Left kidney (tissue), 2 donors: ENCODE measurements around the gene CNNM2. TPM values are rescaled to one million over a fixed set of nuclear protein-coding genes. Genes with fewer than 3 reads are reported as not detected.
"Not testable (repeated sequence)": the region's sequence is repeated elsewhere in the genome, so short reads cannot be mapped to it uniquely, and the experiment has no call there.

Experiments
- DNase-seq: peaks from one replicate; pipeline ENCODE4 v3.0.0-alpha.2; 2013
- polyA plus RNA-seq: library from polyadenylated mRNA; unstranded; fragments of 120-200 nt; gene quantifications from one replicate; pipeline ENCODE4 v1.2.1, GENCODE V29; 2013; ENCODE audit not compliant: insufficient read length

The CNNM2 gene
- polyA plus RNA-seq, 1 donor = 10.1 TPM

GRCh38 chr10:103038570-103038969 is 120.5 kb downstream of the CNNM2 start:
- DNase-seq = no peak

- no peak for DNase-seq
Measured at GRCh38 chr10:103040418-103040817, 122.3 kb downstream of the CNNM2 start.

GRCh38 chr10:103041391-103041790 is 123.3 kb downstream of the CNNM2 start:
- no peak for DNase-seq

DNA sequence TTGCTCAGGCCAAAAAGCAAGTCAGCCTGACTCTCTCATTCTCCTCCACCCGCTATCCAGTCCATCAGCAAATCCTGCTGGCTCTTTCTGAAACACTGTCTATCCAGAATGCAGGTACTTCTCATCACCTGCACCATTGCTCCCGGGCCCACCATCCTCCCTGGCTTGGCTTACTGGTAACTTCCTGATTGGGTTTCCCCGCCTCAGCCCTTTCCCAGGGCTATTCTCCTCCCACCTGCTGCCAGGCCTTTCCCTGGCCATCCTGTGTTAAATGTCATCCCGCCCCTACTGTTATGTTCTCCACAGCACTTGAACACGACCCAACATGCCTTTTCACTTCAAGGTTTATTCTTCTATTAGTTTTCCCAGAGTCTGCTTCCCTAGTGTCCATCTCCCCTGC is 124.0 kb downstream of the CNNM2 start:
- no peak for DNase-seq

DNA sequence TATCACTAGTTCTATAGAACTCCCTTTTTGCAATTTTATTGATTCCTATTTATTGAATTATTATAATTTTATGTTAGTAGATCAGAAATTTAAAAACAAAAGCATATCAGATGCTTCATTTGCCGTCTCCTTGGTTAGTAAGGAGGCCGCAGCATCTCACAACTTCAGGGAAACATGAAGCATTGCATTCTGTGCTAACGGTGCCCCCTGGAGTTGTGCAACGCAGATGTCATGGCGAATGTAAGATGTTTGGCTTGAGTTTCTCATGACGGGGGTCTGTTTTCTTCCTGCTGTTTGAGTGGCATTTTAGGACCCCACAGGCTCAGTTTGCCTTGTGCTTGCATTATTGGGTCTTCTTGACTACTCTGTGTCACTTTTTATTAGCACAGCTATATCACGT is 124.8 kb downstream of the CNNM2 start:
- no peak for DNase-seq

DNA sequence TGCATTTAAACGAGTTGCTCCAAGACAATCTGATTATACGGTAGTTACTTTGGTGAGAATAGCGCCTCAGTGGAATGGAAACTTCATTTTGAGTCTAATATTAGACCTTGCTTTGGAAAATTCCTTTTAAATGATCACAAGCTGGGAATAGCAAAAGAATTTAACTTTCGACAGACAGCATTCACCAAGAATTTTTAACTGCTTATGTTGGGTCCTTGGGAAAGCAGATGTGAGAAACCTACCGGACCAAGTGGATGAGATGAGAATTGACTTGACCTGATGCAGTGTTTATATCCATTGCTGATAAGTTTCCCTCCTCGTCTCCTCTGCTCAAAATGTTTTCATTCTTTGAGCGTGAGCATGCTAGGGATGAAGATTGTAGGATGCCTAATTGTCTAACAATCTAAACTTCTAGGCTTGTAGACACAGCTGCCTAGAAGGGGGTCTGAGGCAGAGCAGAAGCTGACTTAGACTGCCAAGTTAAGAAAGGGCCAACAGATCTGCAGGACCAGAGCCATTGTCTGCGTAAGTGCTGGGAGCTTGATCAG is 126.9 kb downstream of the CNNM2 start:
- no peak for DNase-seq

GRCh38 chr10:103045961-103046360 is 127.9 kb downstream of the CNNM2 start:
- no peak for DNase-seq

GRCh38 chr10:103047381-103047780 is 129.3 kb downstream of the CNNM2 start:
- DNase-seq = no peak

DNA sequence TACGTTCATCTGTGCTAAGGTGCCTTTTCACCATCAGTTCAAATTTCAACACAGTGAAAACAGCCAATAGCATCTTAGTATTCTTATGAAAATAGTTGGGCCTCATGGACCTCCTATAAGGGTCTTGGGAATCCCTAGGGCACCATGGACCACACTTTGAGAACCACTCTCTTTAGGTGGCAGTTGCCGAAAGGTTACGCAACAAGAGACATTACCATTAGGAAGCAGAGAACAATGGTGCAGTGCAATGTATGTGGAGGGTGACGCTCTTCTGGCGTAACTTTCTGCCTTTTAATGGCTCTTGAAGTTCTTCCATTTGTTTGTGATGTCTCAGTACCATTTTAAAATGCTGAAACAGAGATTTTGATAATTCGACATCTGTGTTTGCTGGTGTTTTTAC is 131.1 kb downstream of the CNNM2 start:
- no peak for DNase-seq

GRCh38 chr10:103053659-103054581 is 135.8 kb downstream of the CNNM2 start:
- peak; percentile 48 for DNase-seq

DNA sequence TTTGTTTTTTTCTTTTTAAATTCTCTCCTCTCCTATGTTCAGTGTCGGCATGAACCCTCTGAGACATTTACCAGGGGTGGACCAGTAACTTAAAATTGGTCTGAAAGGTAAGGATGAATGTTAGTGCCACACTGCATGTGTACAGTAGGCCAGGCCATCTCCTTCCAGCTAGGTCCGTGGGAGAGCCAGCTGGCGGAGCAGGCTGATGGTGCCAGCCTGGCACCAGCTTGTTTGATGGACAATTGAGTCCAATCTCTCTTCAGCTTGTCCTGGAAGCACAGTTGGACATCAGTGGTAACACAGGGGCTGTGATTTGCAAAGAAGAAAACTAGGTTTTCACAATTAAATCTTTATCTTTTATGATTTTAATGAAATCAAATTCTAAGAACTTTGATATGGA is 136.5 kb downstream of the CNNM2 start:
- DNase-seq = no peak

GRCh38 chr10:103055105-103055504 is 137.0 kb downstream of the CNNM2 start:
- no peak for DNase-seq

GRCh38 chr10:103058034-103058433 is 139.9 kb downstream of the CNNM2 start:
- DNase-seq = no peak

DNA sequence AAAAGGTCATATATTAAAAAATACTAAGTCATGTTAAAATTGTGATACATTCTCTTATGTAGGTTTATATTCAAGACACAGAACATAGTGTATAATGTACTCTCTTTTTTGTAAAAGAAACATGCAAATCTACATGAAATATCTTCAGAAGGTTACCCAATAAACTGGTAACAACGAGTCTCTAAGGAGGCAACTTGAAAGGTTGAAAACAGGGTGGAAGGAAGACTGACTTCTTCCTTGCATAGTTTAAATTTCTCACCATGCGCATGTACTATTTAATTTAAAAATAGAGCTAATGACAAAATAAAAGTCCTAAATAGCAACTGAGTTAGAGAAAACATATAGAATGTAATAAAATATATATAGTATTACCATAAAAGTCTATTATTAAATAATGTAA is 142.5 kb downstream of the CNNM2 start:
- DNase-seq = no peak

- DNase-seq = no peak
Measured at GRCh38 chr10:103062854-103063590, 144.9 kb downstream of the CNNM2 start.

DNA sequence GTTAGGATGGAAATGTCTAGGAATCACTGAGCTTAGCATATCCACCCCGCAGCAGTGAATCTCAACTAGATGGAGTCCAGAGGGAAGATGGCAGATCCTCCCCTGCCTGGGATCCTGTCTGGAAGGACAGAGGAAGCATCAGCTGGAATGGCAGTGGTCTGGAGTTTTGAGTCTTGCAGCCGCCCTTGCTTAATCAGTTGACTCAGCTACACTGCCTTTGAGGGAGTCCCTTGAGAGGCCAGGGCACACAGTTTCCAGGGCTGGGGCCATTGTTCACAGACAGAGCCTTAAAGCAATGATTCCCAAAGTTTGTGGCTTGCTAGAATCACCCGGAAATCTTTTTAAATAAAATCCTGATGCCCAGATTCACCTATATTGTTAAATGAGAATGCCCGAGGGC is 146.9 kb downstream of the CNNM2 start:
- no peak for DNase-seq

- no peak for DNase-seq
Measured at GRCh38 chr10:103066141-103067098, 148.3 kb downstream of the CNNM2 start.

- not testable (repeated sequence) for DNase-seq
Measured at GRCh38 chr10:103067099-103067477, 149.0 kb downstream of the CNNM2 start.

DNA sequence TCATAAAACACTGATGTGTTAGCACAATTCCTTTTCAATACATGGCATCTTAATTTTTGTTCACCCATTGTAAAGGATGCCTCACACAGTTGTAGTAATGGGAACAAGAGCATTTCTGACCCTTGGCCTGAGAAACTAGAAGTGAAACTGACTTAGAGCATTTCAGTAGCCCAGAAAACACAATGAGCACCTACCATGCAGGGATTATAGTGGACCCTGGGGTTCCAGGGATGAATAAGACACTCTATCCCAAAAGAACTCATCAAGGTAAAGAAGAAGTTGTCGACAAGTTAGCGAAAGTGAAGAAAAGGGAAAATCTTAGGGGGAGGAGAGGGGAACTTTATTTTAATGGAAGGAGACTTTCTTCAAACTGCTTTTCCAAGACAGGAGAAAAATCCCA is 149.4 kb downstream of the CNNM2 start:
- DNase-seq = no peak

DNA sequence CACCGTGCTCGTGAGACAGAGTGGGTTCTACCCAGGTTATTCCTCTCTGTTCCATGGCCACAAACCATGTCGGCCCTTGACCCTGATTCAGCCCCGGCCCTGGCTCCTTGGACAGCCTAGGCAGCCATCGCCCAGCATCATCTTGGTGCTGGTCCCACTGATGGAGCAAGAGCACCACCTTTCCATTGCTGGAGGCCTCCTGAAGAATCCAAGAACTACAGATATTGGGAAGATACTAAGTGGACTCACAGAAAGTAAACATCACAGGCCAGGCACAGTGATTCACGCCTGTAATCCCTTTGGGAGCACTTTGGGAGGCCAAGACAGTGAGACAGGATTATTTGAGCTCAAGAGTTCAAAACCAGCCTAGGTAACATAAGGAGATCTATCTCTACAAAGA is 149.9 kb downstream of the CNNM2 start:
- DNase-seq = no peak

- peak; percentile 37 for DNase-seq
Measured at GRCh38 chr10:103069453-103070331, 151.6 kb downstream of the CNNM2 start.
